BLaER1 treated with 17β-estradiol and CSF1 and Interleukin-3, amounts not matched to agents 10 nM and 100 nM (cell line): Measurements from ENCODE around the gene TMEM236.
"Not testable (repeated sequence)": the region's sequence is repeated elsewhere in the genome, so short reads cannot be mapped to it uniquely, and the experiment has no call there.

ENCODE experiments used
- H3K27ac ChIP-seq, 11 experiments: shearing (Covaris generic); formaldehyde crosslinking; 2 replicates each; pipeline ENCODE4 v1.8.1; 2022
- H3K27me3 ChIP-seq, 11 experiments: shearing (Covaris generic); formaldehyde crosslinking; 2 replicates each; pipeline ENCODE4 v1.8.1; 2022
- H3K36me3 ChIP-seq, 11 experiments: shearing (Covaris generic); formaldehyde crosslinking; 2 replicates each; pipeline ENCODE4 v1.8.1; 2022
- H3K4me1 ChIP-seq, 10 experiments: shearing (Covaris generic); formaldehyde crosslinking; 2 replicates each; pipeline ENCODE4 v1.8.1; 2022
- H3K4me2 ChIP-seq, 11 experiments: shearing (Covaris generic); formaldehyde crosslinking; 2 replicates each; pipeline ENCODE4 v1.8.1; 2022
- H3K4me3 ChIP-seq, 10 experiments: shearing (Covaris generic); formaldehyde crosslinking; 2 replicates each; pipeline ENCODE4 v1.8.1; 2022
- H3K9ac ChIP-seq, 11 experiments: shearing (Covaris generic); formaldehyde crosslinking; 2 replicates each; pipeline ENCODE4 v1.8.1; 2022
- H3K9me3 ChIP-seq, 11 experiments: shearing (Covaris generic); formaldehyde crosslinking; replicated peaks in 1 of 11; 2 replicates each; pipeline ENCODE4 v1.8.1; 2022
- H4K20me1 ChIP-seq, 11 experiments: shearing (Covaris generic); formaldehyde crosslinking; 2 replicates each; pipeline ENCODE4 v1.8.1; 2022
- Cebpa-rat ChIP-seq, 11 experiments: shearing (Covaris generic); IDR thresholded peaks; 2 replicates each; pipeline ENCODE4 v1.8.1; 2022

Gene TMEM236

GRCh38 chr10:17751781-17752445, at the start of gene TMEM236:
Gene TMEM236 (plus strand): TSS chr10:17752201. CDS start chr10:17752296, 95 bp downstream.
- Histone ChIP-seq H3K4me3 (no peak within 1 kb of the TSS), H3K9ac (no peak within 1 kb of the TSS), H3K9me3 (peaks cover 0 to 13% (median 0%) of the 10 kb centered on the region in 11 experiments; a peak in 4 of 22 replicates), H3K4me2 (peak within 1 kb of the TSS in 4 of 11 experiments; percentile 4 to 22 (median 12); a peak in 5 of 22 replicates), H3K36me3 (no peaks in the 10 kb centered on the region), H3K27me3 (0 out of 22 replicates have a peak, but pooled peaks cover 0 to 2% (median 0%) of the 10 kb centered on the region in 11 experiments), H4K20me1 (no peaks in the 10 kb centered on the region), H3K4me1 (peaks cover 0 to 16% (median 8%) of the 10 kb centered on the region in 10 experiments; a peak in 13 of 20 replicates), H3K27ac (no peak within 1 kb of the TSS)
- no peak for TF ChIP-seq Cebpa-rat (IDR thresholded peaks at IDR 0.05)

GRCh38 chr10:17703706-17704105, 48.3 kb upstream of the TMEM236 start:
- no peaks in the 10 kb centered on the region for H4K20me1 ChIP-seq
- H3K4me2 ChIP-seq = no peak overlapping the region
- no peak for TF ChIP-seq Cebpa-rat (IDR thresholded peaks at IDR 0.05)
- H3K36me3 ChIP-seq = peaks cover 77 to 99% (median 92%) of the 10 kb centered on the region in 11 experiments
- no peaks in the 10 kb centered on the region for H3K27me3 ChIP-seq
- H3K9me3 ChIP-seq = peaks cover 0 to 8% (median 4%) of the 10 kb centered on the region in 11 experiments; a peak in 7 of 22 replicates
- no peak overlapping the region for H3K9ac ChIP-seq
- no peaks in the 10 kb centered on the region for H3K4me1 ChIP-seq
- no peak overlapping the region for H3K27ac ChIP-seq
- H3K4me3 ChIP-seq = no peak overlapping the region

GRCh38 chr10:17708821-17709220, 43.2 kb upstream of the TMEM236 start:
- Histone ChIP-seq H3K27me3 (no peaks in the 10 kb centered on the region), H3K4me2 (no peak overlapping the region), H3K9me3 (no peaks in the 10 kb centered on the region), H3K9ac (no peak overlapping the region), H3K4me1 (peaks cover 0 to 9% (median 6%) of the 10 kb centered on the region in 10 experiments; a peak in 11 of 20 replicates), H3K36me3 (peaks cover 89 to 100% (median 94%) of the 10 kb centered on the region in 11 experiments), H3K27ac (no peak overlapping the region), H4K20me1 (no peaks in the 10 kb centered on the region), H3K4me3 (no peak overlapping the region)
- no peak for TF ChIP-seq Cebpa-rat (IDR thresholded peaks at IDR 0.05)

GRCh38 chr10:17709492-17709891, 42.5 kb upstream of the TMEM236 start:
- Histone ChIP-seq H3K9ac (no peak overlapping the region), H3K9me3 (no peaks in the 10 kb centered on the region), H3K36me3 (peaks cover 89 to 100% (median 94%) of the 10 kb centered on the region in 11 experiments), H3K4me3 (no peak overlapping the region), H3K4me1 (peaks cover 0 to 9% (median 6%) of the 10 kb centered on the region in 10 experiments; a peak in 11 of 20 replicates), H3K27ac (no peak overlapping the region), H4K20me1 (no peaks in the 10 kb centered on the region), H3K4me2 (no peak overlapping the region), H3K27me3 (no peaks in the 10 kb centered on the region)
- no peak for TF ChIP-seq Cebpa-rat (IDR thresholded peaks at IDR 0.05)

- Histone ChIP-seq H3K27ac (no peak overlapping the region), H3K27me3 (no peaks in the 10 kb centered on the region), H3K36me3 (peaks cover 89 to 100% (median 96%) of the 10 kb centered on the region in 11 experiments), H3K4me2 (no peak overlapping the region), H3K4me1 (peaks cover 0 to 9% (median 6%) of the 10 kb centered on the region in 10 experiments; a peak in 11 of 20 replicates), H4K20me1 (no peaks in the 10 kb centered on the region), H3K4me3 (no peak overlapping the region), H3K9me3 (no peaks in the 10 kb centered on the region), H3K9ac (no peak overlapping the region)
- no peak for TF ChIP-seq Cebpa-rat (IDR thresholded peaks at IDR 0.05)
Measured at GRCh38 chr10:17710181-17710580, 41.8 kb upstream of the TMEM236 start.

GRCh38 chr10:17712053-17712452, 39.9 kb upstream of the TMEM236 start:
- no peak overlapping the region for H3K4me2 ChIP-seq
- H3K4me1 ChIP-seq = peaks cover 0 to 9% (median 6%) of the 10 kb centered on the region in 10 experiments; a peak in 11 of 20 replicates
- no peak overlapping the region for H3K27ac ChIP-seq
- H3K4me3 ChIP-seq = no peak overlapping the region
- no peak overlapping the region for H3K9ac ChIP-seq
- no peaks in the 10 kb centered on the region for H4K20me1 ChIP-seq
- peaks cover under 1 to 5% (median 4%) of the 10 kb centered on the region in 11 experiments; a peak in 15 of 22 replicates for H3K9me3 ChIP-seq
- H3K27me3 ChIP-seq = no peaks in the 10 kb centered on the region
- TF ChIP-seq Cebpa-rat (IDR thresholded peaks at IDR 0.05) = no peak
- H3K36me3 ChIP-seq = peaks cover 90 to 100% (median 95%) of the 10 kb centered on the region in 11 experiments

GRCh38 chr10:17712717-17713471, 39.1 kb upstream of the TMEM236 start:
- Histone ChIP-seq H3K27ac (no peak overlapping the region), H3K27me3 (no peaks in the 10 kb centered on the region), H3K36me3 (peaks cover 89 to 100% (median 96%) of the 10 kb centered on the region in 11 experiments)

GRCh38 chr10:17713758-17714157, 38.2 kb upstream of the TMEM236 start:
- H3K9me3 ChIP-seq = peaks cover 9 to 14% (median 11%) of the 10 kb centered on the region in 11 experiments; a peak in 18 of 22 replicates

More at GRCh38 chr10:17712717-17713471, 39.1 kb upstream of the TMEM236 start:
- TF ChIP-seq Cebpa-rat (IDR thresholded peaks at IDR 0.05) = no peak
- peaks cover 0 to 9% (median 6%) of the 10 kb centered on the region in 10 experiments; a peak in 11 of 20 replicates for H3K4me1 ChIP-seq
- H3K9me3 ChIP-seq = peaks cover 9 to 14% (median 11%) of the 10 kb centered on the region in 11 experiments; a peak in 18 of 22 replicates
- H4K20me1 ChIP-seq = no peaks in the 10 kb centered on the region
- H3K4me3 ChIP-seq = no peak overlapping the region
- no peak overlapping the region for H3K9ac ChIP-seq
- H3K4me2 ChIP-seq = peak overlapping the region in 5 of 11 experiments; percentile 5 to 53 (median 16); a peak in 6 of 22 replicates

GRCh38 chr10:17716161-17716560, 35.8 kb upstream of the TMEM236 start:
- no peak overlapping the region for H3K4me2 ChIP-seq
- no peak overlapping the region for H3K27ac ChIP-seq
- H3K4me1 ChIP-seq = peaks cover 0 to 9% (median 6%) of the 10 kb centered on the region in 10 experiments; a peak in 11 of 20 replicates
- H4K20me1 ChIP-seq = no peaks in the 10 kb centered on the region
- H3K36me3 ChIP-seq = peaks cover 58 to 68% (median 64%) of the 10 kb centered on the region in 11 experiments
- no peaks in the 10 kb centered on the region for H3K27me3 ChIP-seq
- H3K9ac ChIP-seq = no peak overlapping the region
- peaks cover 9 to 14% (median 11%) of the 10 kb centered on the region in 11 experiments; a peak in 18 of 22 replicates for H3K9me3 ChIP-seq
- no peak overlapping the region for H3K4me3 ChIP-seq
- TF ChIP-seq Cebpa-rat (IDR thresholded peaks at IDR 0.05) = no peak

More at GRCh38 chr10:17713758-17714157, 38.2 kb upstream of the TMEM236 start:
- Histone ChIP-seq H4K20me1 (no peaks in the 10 kb centered on the region), H3K9ac (no peak overlapping the region), H3K4me3 (no peak overlapping the region), H3K27me3 (no peaks in the 10 kb centered on the region), H3K36me3 (peaks cover 81 to 92% (median 88%) of the 10 kb centered on the region in 11 experiments), H3K4me2 (no peak overlapping the region), H3K27ac (no peak overlapping the region), H3K4me1 (peaks cover 0 to 9% (median 6%) of the 10 kb centered on the region in 10 experiments; a peak in 11 of 20 replicates)
- TF ChIP-seq Cebpa-rat (IDR thresholded peaks at IDR 0.05) = no peak

GRCh38 chr10:17722317-17723014, 29.5 kb upstream of the TMEM236 start:
- not testable (repeated sequence) for H3K4me2 ChIP-seq, H3K4me3 ChIP-seq, H4K20me1 ChIP-seq, H3K9ac ChIP-seq, H3K27ac ChIP-seq, H3K4me1 ChIP-seq, H3K27me3 ChIP-seq
- Histone ChIP-seq H3K36me3 (peaks cover 3 to 21% (median 14%) of the 10 kb centered on the region in 11 experiments), H3K9me3 (peaks cover 4 to 21% (median 15%) of the 10 kb centered on the region in 11 experiments; a peak in 19 of 22 replicates)
